Measurements from ENCODE around the gene APOL2. TPM values are rescaled to one million over a fixed set of nuclear protein-coding genes. Genes with fewer than 3 reads are reported as not detected.
"Not testable (repeated sequence)": the region's sequence is repeated elsewhere in the genome, so short reads cannot be mapped to it uniquely, and the experiment has no call there.

APOL2 gene
- polyA plus RNA-seq, 3 donors: 26.9 to 28.5 (median 28.0) TPM

GRCh38 chr22:36225333-36225922 lies 13.9 kb downstream of the APOL2 start:
- no peak for DNase-seq (ENCODE audit: low read depth in 3 of 3, low spot score in 2 of 3)

- DNase-seq (ENCODE audit: low read depth in 3 of 3, low spot score in 2 of 3): no peak
Observed at GRCh38 chr22:36224245-36224644, 15.1 kb downstream of the APOL2 start.

- DNase-seq (ENCODE audit: low read depth in 3 of 3, low spot score in 2 of 3): no peak
Observed at GRCh38 chr22:36223504-36223903, 15.8 kb downstream of the APOL2 start.

- no peak for DNase-seq (ENCODE audit: low read depth in 3 of 3, low spot score in 2 of 3)
Observed at GRCh38 chr22:36222887-36223450, 16.4 kb downstream of the APOL2 start.

- DNase-seq (ENCODE audit: low read depth in 3 of 3, low spot score in 2 of 3): peak in 1 of 3 donors; percentile 38
Observed at GRCh38 chr22:36221799-36222751, 17.3 kb downstream of the APOL2 start.

- no peak for DNase-seq (ENCODE audit: low read depth in 3 of 3, low spot score in 2 of 3)
Observed at GRCh38 chr22:36220451-36220921, 18.8 kb downstream of the APOL2 start.

GRCh38 chr22:36218648-36219193 lies 20.6 kb downstream of the APOL2 start:
- no peak for DNase-seq (ENCODE audit: low read depth in 3 of 3, low spot score in 2 of 3)

GRCh38 chr22:36215981-36216380 lies 23.3 kb downstream of the APOL2 start:
- DNase-seq (ENCODE audit: low read depth in 3 of 3, low spot score in 2 of 3): no peak

- DNase-seq (ENCODE audit: low read depth in 3 of 3, low spot score in 2 of 3): no peak
Observed at GRCh38 chr22:36213586-36213985, 25.7 kb downstream of the APOL2 start.

- DNase-seq (ENCODE audit: low read depth in 3 of 3, low spot score in 2 of 3): no peak
Observed at GRCh38 chr22:36212901-36213300, 26.4 kb downstream of the APOL2 start.

GRCh38 chr22:36211237-36211861 lies 28.0 kb downstream of the APOL2 start:
- no peak for DNase-seq (ENCODE audit: low read depth in 3 of 3, low spot score in 2 of 3)

GRCh38 chr22:36210224-36210623 lies 29.1 kb downstream of the APOL2 start:
- no peak for DNase-seq (ENCODE audit: low read depth in 3 of 3, low spot score in 2 of 3)

- DNase-seq (ENCODE audit: low read depth in 3 of 3, low spot score in 2 of 3): not testable (repeated sequence)
Observed at GRCh38 chr22:36209488-36209908, 29.8 kb downstream of the APOL2 start.

- no peak for DNase-seq (ENCODE audit: low read depth in 3 of 3, low spot score in 2 of 3)
Observed at GRCh38 chr22:36208914-36209313, 30.4 kb downstream of the APOL2 start.

- no peak for DNase-seq (ENCODE audit: low read depth in 3 of 3, low spot score in 2 of 3)
Observed at GRCh38 chr22:36208162-36208765, 31.1 kb downstream of the APOL2 start.

- DNase-seq (ENCODE audit: low read depth in 3 of 3, low spot score in 2 of 3): no peak
Observed at GRCh38 chr22:36206255-36206654, 33.1 kb downstream of the APOL2 start.

GRCh38 chr22:36205573-36205972 lies 33.8 kb downstream of the APOL2 start:
- not testable (repeated sequence) for DNase-seq (ENCODE audit: low read depth in 3 of 3, low spot score in 2 of 3)

- DNase-seq (ENCODE audit: low read depth in 3 of 3, low spot score in 2 of 3): no peak
Observed at GRCh38 chr22:36204632-36205015, 34.7 kb downstream of the APOL2 start.

GRCh38 chr22:36204001-36204631 lies 35.2 kb downstream of the APOL2 start:
- DNase-seq (ENCODE audit: low read depth in 3 of 3, low spot score in 2 of 3): no peak

- DNase-seq (ENCODE audit: low read depth in 3 of 3, low spot score in 2 of 3): not testable (repeated sequence)
Observed at GRCh38 chr22:36203441-36203840, 35.9 kb downstream of the APOL2 start.

Measured in right renal cortex interstitium (tissue), 3 donors.